ENCODE measurements around the gene NKD1.
"Not testable (repeated sequence)": the region's sequence is repeated elsewhere in the genome, so short reads cannot be mapped to it uniquely, and the experiment has no call there.

NKD1 gene

DNA sequence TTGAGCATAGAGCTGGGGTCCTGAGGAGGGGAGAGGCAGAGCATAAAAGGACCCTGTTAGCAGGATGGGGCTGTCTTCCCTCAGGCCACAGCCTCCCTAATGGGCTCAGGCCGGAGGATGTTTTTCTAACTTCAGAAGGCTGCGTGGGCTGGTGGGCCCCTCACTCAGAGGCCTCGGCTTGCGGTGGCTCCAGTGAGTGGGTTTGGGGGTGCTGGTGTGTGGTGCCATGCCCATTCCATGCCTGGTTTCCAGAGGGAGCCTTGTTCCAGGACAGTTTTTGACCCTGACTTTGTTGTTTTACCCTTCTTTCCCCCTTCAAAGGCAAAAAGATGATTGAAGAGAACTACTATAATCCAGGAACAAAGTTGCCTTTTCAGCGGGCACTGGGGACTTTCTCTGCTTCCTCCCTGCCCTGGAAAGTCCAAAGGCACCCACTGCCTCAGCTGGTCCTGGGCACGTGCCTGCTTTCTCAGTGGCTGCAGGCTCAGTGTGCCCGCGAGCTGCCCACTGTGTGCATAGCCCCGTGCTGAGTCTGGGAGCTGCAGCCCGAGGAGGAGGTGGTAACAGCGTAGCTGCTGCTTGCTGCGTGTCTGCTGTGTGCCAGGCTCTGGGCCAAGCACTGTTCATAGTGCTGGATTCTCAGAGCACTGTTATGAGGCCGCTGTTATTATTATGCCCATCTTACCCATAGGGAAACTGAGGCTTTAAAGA, 11.8 kb downstream of the NKD1 start:
- no peak for DNase-seq

DNA sequence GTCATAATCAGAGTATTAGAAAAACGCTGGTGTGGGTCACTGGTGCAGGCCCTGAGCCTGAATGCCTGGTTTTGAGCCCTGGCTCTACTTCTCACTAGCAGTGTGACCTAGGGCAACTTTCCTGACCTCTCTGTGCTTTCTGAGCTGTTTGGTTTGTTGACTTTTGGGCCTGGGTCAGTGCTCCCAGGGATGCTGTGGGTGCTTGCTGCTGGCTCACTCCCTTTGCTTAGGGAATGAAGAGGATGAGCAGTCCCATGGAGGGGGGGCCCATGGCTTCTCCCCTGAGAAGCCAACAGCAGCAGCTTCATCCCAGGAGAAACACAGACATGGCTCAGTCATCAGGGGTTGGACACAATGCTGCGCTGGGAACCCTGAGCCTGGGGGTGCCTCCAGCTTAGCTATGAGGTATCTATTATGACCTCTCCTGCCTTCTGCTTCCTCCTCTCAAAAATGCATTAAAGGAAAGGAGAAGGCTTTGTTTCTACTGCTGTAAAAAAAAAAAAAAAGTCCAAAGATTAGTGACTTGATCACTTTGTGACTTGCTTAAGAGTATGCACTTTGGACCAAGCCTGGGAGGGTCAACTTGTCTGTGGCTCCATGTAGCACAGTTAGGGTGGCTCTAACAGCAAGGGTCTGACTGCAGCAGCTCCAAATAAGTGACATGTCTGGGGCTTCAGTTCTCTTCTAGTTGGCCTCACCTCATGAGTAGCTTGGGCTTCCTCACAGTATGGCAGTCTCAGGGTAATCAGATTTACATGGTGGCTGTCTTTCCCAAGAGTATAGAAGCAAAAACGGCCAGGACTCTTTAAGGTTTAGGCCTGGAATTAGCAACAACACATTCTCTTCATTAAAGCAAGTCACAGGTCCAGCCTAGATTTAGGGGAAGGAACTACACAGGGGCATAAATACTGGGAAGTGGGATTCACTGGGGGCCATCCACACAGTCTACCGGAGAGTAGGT, 13.0 kb downstream of the NKD1 start:
- no peak for DNase-seq

DNA sequence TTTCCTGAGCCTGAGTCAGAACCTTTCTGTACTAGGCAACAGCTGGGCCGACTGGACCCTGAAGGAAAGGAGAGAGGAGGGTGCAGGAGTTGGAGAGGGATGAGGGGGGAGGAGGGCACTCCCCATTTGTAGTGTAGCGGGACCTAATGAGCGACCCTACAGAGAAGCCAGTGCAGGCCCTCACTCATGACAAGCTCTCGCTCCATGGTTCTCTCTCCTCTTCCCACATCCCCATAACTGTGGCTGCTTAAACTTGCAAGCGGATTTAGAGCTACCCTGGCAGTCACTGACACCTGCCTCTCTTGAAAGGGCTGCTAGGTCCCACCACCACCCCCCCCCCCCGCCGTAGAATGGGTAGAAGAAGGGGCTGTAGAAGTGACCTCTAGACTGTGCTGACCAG, 14.5 kb downstream of the NKD1 start:
- no peak for DNase-seq

DNA sequence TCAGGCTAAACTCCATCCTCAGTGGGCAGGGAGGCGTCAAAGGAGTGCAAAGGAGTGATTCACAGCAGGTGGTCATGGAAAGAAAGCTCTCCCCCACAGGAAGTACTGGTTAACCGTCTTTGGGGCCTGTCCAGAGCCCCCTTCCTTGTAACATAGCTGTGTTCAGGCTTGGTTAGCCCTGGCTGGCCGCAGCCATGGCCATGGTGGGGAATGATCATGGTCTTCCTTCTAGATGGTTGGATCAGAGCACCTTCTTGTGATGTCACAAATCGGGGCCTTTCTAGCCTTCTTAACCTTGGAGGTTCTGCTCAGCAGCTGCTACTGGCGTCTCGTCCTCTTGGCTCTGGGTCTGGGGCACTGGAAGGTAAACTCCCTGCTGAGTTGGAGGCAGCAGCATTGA, 15.8 kb downstream of the NKD1 start:
- no peak for DNase-seq

DNA sequence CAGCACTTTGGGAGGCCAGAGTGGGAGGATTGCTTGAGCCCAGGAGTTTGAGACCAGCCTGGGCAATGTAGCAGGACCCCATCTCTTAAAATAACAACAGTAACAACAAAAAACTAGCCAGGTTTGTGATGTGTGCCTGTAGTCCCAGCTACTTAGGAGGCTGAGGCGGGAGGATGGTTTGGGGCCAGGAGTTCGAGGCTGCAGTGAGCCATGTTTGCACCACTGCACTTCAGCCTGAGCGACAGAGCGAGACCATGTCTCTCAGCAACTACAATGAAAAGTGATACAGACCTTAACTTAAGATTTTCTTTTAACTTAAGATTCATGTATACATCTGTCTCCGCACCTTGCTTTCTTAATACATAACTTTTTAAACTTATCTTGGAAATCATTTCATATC, 17.2 kb downstream of the NKD1 start:
- DNase-seq, result no peak

DNA sequence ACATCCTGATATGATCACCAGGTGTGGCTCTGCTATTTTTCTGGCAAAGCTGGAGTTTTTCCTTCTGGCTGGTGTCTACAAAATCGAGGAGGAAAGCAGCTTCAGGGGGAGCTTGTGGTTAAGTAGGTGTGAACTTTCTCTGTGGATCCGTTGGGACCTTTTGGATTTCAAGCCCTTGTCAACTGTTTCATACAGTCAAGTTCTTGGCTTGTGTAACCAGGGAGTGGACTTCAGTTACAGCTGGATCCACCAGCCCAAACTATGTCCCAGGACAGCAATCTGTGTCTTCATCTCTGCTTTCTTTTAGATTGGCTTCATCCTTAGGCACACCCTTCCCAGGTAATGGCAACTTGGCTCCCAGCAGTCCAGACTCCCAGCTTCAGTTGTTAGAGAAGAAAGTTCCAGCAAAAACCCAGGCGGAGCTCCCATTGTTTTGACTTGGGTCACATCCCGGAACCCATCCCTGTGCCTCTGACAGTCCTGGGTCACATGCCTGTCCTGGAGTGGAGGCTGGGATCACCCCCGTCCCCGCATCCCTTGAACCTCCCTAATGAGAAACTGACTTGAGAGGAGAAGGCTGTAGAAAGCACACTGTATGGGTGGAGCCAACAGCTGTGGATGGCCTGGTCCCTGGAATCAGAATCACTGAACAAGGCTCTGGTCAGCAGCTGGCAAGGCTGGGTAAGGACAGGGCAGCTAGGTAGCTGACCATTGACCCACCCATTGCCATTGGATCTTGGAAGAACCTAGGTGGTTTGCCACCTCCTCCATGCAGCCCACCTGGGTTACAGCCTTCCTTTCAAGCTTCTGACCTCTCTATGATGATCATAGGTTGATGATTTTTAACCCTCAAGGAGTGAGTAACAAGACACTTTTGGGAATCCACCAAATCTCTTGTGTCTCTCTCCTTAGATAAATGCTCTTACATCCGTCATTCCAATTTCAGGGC, 18.1 kb downstream of the NKD1 start:
- DNase-seq, result no peak

DNA sequence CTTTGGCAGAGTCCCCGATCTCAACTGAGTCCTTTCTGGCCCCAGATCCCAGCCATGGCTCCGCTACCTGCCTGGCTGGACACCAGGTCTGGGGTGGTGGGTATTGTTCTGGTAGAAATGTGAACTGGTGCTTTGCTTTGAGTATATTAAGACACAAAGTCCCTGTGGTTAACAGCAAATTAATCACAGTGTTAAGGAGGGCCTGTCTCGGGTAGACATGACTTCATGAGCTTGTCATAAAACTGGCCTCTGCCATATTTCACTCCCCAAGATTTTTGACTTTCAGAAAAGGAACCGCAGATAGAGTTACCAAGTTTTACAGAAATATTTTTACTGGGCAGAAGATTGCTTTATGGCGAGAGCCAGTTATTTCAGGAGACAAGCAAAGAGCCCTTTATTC, 19.5 kb downstream of the NKD1 start:
- no peak for DNase-seq

DNA sequence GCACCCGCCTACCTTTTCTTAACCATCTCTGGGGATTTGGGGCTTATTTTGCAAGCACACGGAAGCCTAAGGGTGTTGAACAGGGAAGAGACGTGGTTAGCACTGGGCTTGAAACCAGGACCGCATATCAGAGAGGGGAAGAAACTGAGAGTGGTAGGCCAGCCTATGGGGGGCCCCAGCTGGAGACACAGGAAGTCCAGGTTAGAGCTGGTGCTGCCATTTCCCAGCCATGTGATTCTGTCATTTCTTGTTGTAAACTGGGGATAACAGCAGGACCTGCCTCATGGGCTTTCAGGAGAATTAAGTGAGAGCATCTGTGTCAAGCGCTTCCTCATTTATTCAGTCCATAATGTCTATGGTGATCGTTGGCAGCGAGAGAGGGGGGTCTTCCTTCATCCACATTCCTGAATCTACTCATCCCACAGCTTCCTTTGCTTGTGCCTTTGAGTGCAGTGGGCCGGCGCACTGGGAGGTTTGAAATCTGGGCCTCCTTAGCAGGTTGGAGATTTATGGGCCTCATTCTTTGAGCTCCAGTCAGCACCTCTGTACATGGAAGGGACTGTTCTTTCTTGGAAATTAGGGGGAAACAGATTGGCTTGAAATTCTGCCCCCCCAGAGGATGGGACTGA, 20.1 kb downstream of the NKD1 start:
- DNase-seq, result no peak

DNA sequence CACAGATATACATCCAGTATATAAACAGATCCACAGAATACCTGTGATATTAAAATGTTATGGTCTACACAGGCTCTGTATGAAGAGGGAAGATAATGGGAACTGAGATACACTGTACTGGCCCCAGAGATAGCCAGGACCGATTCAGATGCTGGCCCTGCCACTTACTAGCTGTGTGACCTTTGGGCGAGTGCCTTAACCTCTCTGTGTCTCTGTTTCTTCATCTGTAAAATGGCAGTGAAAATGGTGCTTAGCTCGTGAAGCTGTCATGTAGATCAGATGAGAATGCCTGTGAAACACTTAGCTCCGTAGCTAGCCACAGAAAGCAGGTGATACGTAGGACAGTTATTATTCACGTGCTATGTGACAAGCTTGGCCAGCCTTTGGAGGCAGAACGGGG, 22.2 kb downstream of the NKD1 start:
- no peak for DNase-seq

DNA sequence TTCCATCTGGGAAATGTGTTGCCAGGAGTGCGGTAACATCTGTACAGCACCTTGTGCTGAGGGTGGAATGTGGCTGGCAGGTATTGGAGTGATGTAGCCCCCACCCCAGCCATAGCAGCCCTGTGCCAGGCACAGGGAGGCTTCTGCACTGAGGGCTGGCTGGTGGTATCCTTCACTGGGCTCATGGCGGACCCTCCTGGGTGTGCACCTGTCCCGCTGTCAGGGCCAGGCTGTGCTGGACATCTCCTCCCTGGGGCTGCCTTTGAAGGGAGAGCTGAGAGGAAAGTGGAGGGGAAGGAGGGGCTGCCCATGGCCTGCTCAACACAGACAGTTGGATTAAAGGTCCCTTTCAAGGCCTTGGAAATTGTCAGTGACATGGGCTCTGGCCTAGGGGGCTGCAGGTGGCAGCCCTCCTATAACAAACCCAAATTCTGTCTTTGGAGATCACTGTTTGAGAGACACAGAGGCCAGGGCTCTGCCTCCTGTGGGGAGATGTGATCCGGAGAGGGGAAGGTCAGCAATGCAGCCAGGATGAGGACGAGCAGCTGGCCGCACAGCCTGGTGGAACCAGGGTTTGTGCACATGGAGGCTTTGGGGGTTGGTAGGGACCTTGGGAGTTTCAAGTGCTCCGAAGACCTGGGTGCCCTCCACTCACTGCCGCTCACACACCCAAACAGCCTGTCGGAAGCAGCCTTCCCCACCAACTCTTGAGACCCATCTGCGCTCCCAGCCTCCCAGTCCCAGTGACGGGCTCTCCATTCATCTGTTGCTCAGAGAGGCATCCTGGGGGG, 22.8 kb downstream of the NKD1 start:
- DNase-seq, result no peak

DNA sequence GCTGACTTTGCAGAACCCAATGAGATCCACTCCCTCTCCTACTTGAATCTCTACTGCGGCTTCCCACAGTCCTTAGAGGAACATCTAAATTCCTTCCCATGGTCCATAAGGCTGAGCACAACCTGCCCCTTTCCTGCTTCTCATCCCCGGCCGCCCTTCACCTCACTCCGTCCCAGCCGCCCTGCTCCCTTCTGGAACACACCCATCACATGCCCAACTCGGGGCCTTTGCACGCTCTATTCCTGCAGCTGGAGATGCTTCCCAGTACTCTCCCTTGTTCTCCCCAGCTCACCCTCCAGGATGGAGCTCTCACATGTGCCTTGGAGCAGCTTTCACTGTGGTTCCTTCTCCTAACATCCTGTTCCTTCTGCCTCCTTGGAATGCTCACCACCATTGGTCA, 23.6 kb downstream of the NKD1 start:
- DNase-seq, result no peak

DNA sequence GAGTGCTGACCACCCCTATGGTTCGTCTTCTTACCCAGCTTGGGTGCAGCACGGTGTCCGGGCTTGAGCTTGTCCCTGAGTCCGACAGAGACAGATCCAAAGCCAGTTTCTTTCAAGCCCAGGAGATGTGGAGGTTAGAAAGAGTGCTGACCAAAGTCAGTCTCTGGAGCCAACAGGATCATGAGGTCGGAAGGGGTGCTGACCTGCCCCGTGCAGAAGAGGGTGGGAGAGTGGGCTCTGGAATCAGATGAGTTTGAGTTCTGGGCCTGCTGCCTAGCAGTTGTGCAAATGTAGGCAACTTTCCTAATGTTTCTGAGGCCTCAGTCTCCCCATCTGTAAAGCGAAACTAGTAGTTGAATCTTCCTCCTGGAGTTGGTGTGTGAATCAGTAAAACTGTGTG, 24.5 kb downstream of the NKD1 start:
- no peak for DNase-seq

DNA sequence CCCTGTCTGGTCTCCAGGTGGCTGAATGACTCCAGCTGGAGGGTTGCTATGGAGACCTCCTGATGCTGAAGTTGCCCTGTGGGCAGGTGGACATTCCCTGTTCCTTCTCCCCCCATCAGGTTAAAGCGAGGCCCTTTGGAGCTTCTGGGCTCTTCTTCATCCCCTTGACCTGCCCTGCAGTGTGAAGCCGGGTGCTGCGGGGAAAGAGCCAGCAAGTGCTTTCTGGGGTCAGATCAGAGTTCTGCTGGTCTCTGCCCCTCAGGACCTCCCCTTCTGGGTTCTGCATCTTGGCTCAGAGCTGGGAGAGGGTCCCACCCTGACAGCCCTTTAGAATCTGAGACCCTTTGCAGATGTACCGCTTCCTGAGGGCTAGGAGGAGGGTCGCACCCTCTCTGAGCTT, 25.1 kb downstream of the NKD1 start:
- DNase-seq, result no peak

DNA sequence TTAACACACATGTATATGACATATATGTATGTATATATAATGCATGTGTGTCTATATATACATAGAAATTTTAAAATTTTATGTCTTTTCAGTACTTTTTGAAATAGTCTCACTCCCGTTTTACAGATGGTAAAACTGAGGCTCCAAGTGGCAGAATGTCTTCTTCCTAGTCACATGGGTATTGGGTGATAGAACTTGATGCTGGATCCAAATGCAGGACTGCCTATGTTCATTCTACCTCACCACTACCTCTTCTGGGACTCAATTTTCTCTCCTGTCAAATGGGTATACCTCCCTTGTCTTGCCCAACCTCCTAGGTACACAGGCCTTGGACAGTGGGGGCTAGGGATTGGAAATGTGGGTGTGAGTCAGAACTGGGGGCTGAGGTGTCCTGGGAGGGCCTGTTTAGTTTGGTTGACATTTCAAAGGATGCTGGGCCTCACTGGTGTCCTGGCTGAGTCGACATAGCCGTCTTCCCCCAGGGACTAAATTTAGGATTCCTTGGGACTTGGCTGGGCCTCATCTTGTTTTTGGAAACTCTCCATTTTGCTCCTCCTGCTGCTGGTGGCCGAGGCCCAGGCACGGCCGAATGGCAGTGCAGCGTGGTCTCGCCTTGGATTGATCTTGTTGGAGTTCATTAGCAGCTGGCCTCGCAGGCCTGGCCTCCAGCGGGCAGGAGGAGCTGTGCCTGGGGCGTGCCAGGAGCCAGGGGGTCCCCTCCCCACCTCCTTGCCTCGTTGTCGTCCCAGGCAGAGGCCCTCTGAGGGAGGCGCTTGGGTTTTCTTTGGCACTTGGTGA, 25.9 kb downstream of the NKD1 start:
- DNase-seq, result no peak

DNA sequence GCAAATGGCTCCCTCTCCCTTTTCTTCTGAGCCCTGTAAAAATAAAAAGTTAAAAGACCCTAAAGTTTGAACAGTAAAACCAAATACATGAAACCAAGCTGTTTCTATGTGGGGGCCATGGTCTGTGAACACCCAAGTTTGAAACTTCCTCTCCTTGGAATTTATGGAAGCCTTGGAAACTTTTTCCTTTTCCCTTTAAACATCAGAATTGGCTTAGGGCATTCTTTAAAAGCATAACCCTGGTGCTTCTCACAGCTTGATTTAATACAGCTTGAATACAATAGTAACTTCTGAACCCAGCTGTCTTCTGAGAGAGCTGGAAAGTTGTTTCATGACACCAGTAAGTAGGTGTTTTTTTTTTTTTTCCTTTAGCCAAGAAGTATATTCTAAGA, 26.5 kb downstream of the NKD1 start:
- DNase-seq, result no peak

DNA sequence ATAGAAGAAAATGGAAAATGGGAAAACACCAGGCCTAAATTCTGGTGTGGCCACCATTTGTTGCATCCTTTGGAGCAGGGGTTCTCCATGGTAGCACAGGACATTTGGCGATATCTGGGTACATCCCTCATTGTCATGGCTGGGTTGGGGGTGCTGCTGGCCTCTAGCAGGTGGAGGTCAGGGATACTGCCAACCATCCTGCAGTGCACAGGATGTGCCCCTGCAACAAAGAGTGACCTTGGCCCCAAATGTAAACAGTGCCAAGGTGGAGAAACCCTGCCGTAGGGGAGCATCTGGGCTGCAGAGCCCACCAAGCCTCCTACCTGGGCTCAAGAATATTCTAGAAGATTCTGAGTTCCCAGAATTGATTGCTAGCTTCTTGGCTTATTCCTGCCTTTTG, 27.5 kb downstream of the NKD1 start:
- DNase-seq, result no peak

DNA sequence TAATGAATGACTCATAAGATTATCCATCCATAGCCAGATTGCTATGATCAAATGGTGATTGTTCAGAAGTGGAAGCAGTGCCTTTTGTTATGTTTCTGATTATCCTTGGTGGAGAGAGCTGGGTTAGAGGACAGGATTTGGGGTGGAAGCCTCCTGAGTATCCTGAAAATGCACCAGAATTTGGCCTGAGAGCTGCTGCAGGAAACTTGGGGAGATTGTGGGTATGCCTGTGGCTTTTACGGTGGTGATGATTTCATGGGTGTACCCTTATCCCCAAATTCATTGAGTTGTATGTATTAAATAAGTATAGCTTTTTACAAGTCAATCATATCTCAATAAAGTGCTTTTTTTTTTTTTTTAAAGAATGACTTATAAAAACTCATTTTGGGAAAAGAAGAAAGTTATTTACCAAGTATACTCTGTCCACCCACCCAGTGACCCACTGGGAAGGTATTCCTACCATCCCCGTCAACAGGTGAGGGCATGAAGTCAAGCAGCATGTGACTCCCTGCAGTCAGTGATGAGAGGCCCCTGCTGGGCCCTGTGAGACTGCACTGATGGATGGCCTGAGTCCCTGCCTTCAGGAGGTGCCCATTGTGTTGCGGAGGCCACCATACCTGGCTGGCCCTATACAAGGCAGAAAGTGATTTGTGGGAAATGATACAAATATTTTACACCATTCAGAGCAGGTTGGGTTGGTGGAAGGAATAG, 28.4 kb downstream of the NKD1 start:
- no peak for DNase-seq

DNA sequence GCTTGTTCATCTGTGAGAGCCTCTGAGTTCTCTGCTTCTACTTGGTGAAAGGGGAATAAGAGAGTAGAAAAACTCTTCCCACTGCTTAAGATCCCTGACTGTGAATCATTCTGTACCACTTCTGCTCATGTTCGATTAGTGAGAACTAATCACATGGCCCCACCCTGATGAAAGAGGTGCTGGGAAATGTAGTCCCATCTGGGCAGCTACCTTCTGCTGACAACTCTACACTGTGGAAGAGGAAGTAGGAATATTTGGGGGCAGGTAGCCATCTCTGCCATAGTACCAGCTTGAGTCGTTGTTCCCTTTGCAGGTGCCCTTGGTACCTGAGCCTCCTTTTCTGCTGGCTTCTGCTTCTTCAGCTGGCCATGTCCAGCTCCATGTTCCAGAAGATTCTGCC, 29.9 kb downstream of the NKD1 start:
- no peak for DNase-seq

DNA sequence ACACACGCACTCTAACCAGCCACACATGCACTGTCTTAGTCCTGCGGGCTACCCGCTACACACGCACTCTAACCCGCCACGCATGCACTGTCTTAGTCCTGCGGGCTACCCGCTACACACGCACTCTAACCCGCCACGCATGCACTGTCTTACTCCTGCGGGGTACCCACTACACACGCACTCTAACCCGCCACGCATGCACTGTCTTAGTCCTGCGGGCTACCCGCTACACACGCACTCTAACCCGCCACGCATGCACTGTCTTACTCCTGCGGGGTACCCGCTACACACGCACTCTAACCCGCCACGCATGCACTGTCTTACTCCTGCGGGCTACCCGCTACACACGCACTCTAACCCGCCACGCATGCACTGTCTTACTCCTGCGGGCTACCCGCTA, 31.2 kb downstream of the NKD1 start:
- not testable (repeated sequence) for DNase-seq

DNA sequence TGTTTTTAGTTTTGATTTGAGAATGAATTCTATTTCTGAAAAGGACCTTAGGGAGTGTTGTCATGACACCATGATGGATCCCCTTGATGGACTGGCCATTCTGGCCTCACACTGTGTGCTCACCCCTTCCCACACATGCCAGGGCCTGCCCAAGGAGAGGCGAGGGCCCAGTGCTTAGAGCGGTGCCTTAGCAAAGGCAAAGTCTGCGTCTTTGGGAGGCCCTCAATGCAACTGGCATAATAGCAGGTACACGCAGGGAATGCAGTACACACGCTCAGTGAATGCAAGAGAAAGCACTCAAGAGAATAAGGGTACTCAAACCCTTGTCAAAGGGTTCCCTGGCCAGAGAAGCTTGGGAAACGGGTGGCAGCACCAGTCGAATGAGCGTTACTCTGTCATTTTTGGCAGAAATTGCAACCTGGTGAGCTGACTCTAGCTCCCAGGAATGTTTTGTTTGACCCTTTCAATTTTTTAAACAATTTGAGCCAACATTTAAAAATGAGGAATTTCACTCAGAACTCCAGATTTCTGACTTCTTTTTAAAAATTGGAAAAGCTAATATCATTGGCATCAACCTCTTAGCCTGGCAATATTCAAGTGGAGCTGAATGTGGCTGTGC, 32.1 kb downstream of the NKD1 start:
- DNase-seq, result no peak

All from KG1 (cell line).